HG03565 (cell line): ENCODE data around the gene ACTN3.
"Not testable (repeated sequence)": the region's sequence is repeated elsewhere in the genome, so short reads cannot be mapped to it uniquely, and the experiment has no call there.

Source experiments
- ATAC-seq: cut with Tn5 transposase; IDR thresholded peaks from one replicate; pipeline ENCODE4 v1.9.1; 2021; ENCODE audit warnings: mild to moderate bottlenecking, moderate library complexity; ENCODE audit not compliant: unreplicated experiment

Gene ACTN3

GRCh38 chr11:66564538-66564937 is 17.8 kb downstream of the ACTN3 start:
- ATAC-seq: no peak

- ATAC-seq: no peak
Observed at GRCh38 chr11:66564984-66565383, 18.3 kb downstream of the ACTN3 start.

DNA sequence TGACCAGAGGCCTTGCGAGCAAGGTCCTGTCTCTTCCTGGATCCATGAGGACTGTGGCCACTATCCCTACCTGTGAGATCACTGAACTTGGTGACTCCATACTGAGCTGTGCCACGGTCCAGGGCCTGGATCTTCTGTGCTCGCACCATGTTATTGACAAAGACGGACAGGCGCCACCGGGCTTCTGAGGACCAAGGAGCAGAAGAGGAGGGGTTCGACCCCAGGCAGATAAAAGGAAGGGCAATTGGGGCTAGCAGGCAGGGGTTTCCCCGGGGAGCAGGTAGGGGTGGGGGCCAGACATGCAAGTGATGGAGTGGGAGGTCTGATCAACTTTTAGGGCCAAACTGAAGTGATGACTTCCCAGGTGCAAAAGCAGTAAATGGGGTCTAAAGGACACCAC is 19.5 kb downstream of the ACTN3 start:
- ATAC-seq: no peak

GRCh38 chr11:66567787-66568123 is 21.1 kb downstream of the ACTN3 start:
- no peak for ATAC-seq

DNA sequence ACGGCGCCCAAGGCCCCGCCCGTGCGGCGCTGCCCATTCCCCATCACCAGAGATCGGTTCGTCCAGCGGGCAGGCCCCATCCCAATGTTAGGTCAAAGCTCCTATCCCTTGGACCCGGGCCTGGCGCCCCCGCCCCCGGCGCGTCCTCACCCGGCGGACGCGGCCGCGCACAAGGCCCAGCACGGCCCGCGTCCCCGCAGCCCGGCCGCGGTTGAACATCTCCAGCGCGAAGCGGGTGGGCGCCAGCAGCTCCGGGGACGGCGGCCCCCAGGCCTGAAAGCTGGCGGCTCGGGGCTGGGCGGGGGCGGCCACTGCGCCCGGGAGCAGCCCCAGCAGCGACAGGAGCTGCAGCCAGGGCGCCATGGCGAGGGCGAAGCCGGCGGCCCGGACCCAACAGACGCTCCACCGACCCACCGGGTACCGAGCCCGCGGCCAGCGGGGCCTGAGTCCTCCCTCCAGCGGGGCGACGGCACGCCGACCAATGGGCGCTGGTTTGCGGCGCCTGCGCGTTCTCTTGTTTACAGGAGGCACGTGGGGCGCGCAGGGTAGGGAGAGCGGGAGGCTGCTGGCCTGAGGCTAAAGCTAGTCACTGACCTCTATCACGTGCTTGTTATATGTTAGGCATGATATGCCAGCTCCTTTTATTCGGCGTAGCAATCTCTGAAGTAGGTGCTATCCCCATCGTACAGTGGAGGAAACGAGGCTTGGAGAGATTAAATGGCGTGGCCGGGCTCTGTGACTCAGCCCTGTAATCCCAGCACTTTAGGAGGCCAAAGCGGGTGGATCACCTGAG is 21.6 kb downstream of the ACTN3 start, which contains the start of gene CTSF:
CTSF (minus strand) TSS at position 483 of the 793 bp plus-strand sequence; CDS start at position 363, 120 bp downstream.
- ATAC-seq: no peak

- no peak for ATAC-seq
Observed at GRCh38 chr11:66569076-66569475, 22.4 kb downstream of the ACTN3 start.

- no peak for ATAC-seq
Observed at GRCh38 chr11:66570079-66570849, 23.6 kb downstream of the ACTN3 start.

DNA sequence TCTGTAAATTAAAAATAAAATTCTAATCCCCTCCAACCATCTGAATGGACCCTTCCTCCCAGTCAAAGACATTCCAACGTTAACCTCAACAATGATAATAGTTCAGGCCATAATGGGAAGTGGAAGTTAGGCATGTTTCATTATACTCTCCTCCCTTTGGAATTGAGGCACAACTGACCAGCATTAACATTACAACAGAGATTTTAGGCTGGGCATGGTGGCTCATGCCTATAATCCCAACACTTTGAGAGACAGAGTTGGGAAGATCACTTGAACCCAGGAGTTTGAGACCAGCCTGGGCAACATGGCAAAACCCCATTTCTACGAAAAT is 24.1 kb downstream of the ACTN3 start:
- ATAC-seq: no peak

- no peak for ATAC-seq
Observed at GRCh38 chr11:66579017-66579606, 32.4 kb downstream of the ACTN3 start.

DNA sequence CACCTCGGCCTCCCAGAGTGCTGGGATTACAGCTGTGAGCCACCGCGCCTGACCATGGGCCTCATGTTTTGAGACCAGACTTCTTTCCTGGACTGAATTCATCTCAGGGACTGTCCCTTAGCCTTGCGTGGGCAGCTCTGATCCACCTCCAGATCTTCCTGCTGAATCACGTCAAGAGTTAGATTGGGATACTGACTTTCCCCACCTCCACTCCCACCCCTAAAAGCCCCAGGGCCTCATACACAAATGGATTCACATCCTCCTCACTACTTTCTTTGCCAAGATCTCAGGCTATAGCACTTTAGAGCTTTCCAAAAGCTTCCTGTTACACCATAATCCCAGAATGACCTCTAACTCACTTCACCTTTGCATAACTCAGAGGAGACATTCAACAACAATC is 34.1 kb downstream of the ACTN3 start:
- ATAC-seq: no peak

GRCh38 chr11:66581261-66581660 is 34.6 kb downstream of the ACTN3 start:
- no peak for ATAC-seq

DNA sequence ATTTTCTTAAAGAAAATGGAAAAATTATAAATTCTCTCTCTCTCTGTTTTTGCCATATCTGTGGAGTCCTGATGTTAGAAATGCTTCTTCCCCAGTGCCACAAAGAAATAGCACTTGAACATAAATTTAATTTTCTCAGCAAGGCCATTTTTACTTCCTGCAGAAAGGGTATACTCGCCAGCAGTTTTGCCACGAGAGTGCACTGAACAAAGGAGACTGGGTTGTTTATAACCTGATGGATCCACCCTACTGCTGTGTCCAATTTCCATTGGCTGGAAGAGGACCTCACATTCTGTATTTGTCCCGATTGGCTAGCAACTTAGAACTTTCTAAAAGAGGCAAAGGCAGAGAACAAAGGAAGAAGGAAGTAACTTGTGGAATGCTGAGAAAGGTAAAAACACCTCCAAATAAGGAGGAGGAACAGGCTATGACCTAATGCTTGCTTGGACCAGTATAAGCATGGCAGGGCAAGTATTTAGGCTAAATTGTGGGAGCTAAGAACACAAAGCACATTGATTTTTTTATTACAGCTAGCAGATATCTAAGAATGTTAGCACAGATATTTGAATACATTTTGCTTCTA is 36.0 kb downstream of the ACTN3 start:
- ATAC-seq: not testable (repeated sequence)

DNA sequence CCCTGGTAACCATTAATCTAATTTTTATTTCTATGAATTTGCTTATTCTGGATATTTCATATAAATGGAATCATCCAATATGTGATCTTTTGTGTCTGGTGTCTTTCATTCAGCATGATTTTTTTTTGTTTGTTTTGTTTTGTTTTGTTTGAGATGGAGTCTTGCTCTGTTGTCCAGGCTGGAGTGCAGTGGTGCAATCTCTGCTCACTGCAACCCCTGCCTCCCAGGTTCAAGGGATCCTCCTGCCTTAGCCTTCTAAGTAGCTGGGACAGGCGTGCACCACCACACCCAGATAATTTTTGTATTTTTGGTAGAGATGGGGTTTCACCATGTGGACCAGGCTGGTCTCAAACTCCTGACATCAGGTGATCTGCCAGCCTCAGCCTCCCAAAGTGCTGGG is 38.7 kb downstream of the ACTN3 start:
- ATAC-seq: not testable (repeated sequence)

- no peak for ATAC-seq
Observed at GRCh38 chr11:66586136-66586535, 39.4 kb downstream of the ACTN3 start.

DNA sequence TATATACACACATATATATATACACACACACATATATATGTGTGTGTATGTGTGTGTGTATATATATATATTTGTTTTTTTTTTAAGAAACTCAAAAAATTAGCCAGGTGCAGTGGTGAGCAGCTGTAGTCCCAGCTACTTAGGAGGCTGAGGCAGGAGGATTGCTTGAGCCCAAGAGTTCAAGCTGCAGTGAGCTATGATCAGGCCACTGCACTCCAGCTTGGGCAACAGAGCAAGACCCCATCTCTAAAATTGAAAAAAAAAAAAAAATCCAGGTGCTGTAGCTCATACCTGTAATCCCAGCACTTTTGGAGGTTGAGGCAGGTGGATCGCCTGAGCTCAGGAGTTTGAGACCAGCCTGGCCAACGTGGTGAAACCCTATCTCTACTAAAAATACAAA is 42.6 kb downstream of the ACTN3 start:
- ATAC-seq: not testable (repeated sequence)

GRCh38 chr11:66589996-66590675 is 43.4 kb downstream of the ACTN3 start:
- no peak for ATAC-seq

- ATAC-seq: no peak
Observed at GRCh38 chr11:66591175-66591574, 44.5 kb downstream of the ACTN3 start.

DNA sequence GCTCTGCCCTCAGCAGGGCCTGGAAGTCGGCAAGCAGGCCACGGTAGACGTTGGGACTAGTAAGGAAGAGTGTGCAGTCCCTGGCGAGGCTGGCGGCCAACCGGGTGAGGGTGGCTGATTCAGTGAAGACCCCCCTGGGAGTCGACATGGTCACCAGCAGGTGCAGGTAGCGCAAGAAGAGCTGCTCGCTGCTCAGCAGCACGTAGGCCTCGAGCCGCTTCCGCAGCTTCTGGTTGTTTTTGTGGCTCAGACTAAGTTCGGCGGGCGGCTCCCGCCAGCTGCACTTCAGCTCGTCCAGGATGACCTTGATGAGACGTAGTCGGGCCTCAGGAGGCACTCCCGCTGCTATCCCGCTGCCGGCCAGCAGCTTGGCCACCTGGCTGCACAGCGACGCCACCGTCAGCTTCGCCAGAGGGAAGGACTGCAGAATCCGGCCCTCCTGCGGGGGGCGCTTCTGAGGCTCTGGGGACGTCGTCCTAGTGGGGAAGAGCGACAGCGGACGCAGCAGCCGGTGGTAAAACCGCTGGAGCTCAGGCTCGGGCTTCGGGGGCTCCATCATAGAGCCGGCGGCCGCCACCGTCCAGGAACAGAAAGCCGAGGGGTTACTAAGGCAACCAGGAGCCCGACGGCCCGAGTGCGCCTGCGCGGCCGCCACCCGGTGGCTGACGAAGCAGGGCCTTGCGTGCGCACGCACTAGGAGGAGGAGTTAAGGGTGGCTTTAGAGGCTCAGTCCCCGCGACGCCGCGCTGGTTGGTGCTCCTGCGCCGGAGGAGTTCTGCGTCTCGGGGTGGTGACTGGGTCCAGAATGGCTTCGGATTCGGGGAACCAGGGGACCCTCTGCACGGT is 46.0 kb downstream of the ACTN3 start, which contains the start of the genes CCDC87 and CCS:
CCDC87 (minus strand) TSS at position 607 of the 846 bp plus-strand sequence; CDS start at position 559, 48 bp downstream.
CCS (plus strand) TSS at position 729 of the 846 bp plus-strand sequence; CDS start at position 806, 77 bp downstream.
- ATAC-seq: peak; percentile 94

GRCh38 chr11:66593303-66593635 is 46.6 kb downstream of the ACTN3 start:
- no peak for ATAC-seq

DNA sequence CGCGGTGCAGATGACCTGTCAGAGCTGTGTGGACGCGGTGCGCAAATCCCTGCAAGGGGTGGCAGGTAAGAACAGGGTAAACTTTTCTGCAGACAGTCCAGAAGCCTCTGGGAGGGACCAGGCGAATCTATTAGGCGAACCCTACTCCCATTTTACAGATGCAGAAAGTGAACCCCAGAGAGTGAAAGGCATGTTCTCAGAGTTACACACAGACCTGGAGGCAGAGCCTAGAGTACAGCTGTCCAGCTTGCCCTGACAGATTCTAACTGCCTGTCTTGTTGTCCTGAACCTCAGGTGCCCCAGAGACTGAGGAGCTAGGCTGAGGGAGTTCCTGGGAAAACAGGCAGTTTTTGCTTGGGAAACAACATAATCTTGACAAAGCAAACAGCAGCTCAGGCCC is 46.9 kb downstream of the ACTN3 start:
- no peak for ATAC-seq
